HG02970 (cell line): ENCODE data around the gene CUX1.

Source experiments
- ATAC-seq: cut with Tn5 transposase; IDR thresholded peaks from one replicate; pipeline ENCODE4 v1.9.1; 2021; ENCODE audit warnings: mild to moderate bottlenecking, moderate library complexity, moderate number of reproducible peaks; ENCODE audit not compliant: unreplicated experiment, low FRiP score

Gene CUX1

GRCh38 chr7:101950450-101951119 lies 133.2 kb downstream of the CUX1 start:
- no peak for ATAC-seq

- no peak for ATAC-seq
Observed at GRCh38 chr7:101951757-101952156, 134.3 kb downstream of the CUX1 start.

GRCh38 chr7:101952355-101953247 lies 135.2 kb downstream of the CUX1 start:
- ATAC-seq: no peak

GRCh38 chr7:101953248-101953819 lies 135.9 kb downstream of the CUX1 start:
- no peak for ATAC-seq

GRCh38 chr7:101954499-101954898 lies 137.1 kb downstream of the CUX1 start:
- no peak for ATAC-seq

GRCh38 chr7:101956130-101956529 lies 138.7 kb downstream of the CUX1 start:
- no peak for ATAC-seq

- ATAC-seq: no peak
Observed at GRCh38 chr7:101957744-101958525, 140.5 kb downstream of the CUX1 start.

- ATAC-seq: no peak
Observed at GRCh38 chr7:101959342-101959741, 141.9 kb downstream of the CUX1 start.

GRCh38 chr7:101959829-101960228 lies 142.4 kb downstream of the CUX1 start:
- ATAC-seq: no peak

- no peak for ATAC-seq
Observed at GRCh38 chr7:101960323-101960722, 142.9 kb downstream of the CUX1 start.

GRCh38 chr7:101960985-101961708 lies 143.7 kb downstream of the CUX1 start:
- ATAC-seq: no peak

GRCh38 chr7:101961811-101962210 lies 144.4 kb downstream of the CUX1 start:
- ATAC-seq: no peak

GRCh38 chr7:101963693-101964092 lies 146.3 kb downstream of the CUX1 start:
- ATAC-seq: no peak

- ATAC-seq: no peak
Observed at GRCh38 chr7:101964680-101965452, 147.4 kb downstream of the CUX1 start.

GRCh38 chr7:101968720-101969466 lies 151.5 kb downstream of the CUX1 start:
- ATAC-seq: no peak

- no peak for ATAC-seq
Observed at GRCh38 chr7:101969997-101970585, 152.7 kb downstream of the CUX1 start.

GRCh38 chr7:101970801-101971200 lies 153.4 kb downstream of the CUX1 start:
- no peak for ATAC-seq

- ATAC-seq: no peak
Observed at GRCh38 chr7:101971457-101971856, 154.0 kb downstream of the CUX1 start.
